Prostate gland (tissue), 2 donors: ENCODE results near the gene OR13J1.

Experiments
- CTCF ChIP-seq, 4 experiments: fragments of 200-600 bp in 2 of 4; fragments of 450-650 bp in 2 of 4; sonication (generic) in 2 of 4; IDR thresholded peaks; 1 replicate in 3 of 4; 2 replicates in 1 of 4; pipeline ENCODE4 v1.5.1; 2016 to 2019; ENCODE audit warnings: antibody characterized with exemption in 4 of 4, mild to moderate bottlenecking in 2 of 4, moderate library complexity in 2 of 4
- POLR2A ChIP-seq: fragments of 450-650 bp; IDR thresholded peaks from one replicate; pipeline ENCODE4 v1.6.1; 2016; ENCODE audit warnings: antibody characterized with exemption, mild to moderate bottlenecking
- POLR2AphosphoS5 ChIP-seq: sonication (generic); formaldehyde crosslinking; IDR thresholded peaks from one replicate; pipeline ENCODE4 v1.6.1; 2017; ENCODE audit warnings: antibody characterized with exemption

- TF ChIP-seq CTCF (IDR thresholded peaks at IDR 0.05) (no peak), POLR2AphosphoS5 (no peak), POLR2A (no peak)
Observed at GRCh38 chr9:35908504-35909125, 38.4 kb upstream of the OR13J1 start.
